ENCODE data around the gene SCAMP4.
A peak's percentile ranks its signal among the peaks of the same experiment; 100 is the strongest.

The SCAMP4 gene

DNA sequence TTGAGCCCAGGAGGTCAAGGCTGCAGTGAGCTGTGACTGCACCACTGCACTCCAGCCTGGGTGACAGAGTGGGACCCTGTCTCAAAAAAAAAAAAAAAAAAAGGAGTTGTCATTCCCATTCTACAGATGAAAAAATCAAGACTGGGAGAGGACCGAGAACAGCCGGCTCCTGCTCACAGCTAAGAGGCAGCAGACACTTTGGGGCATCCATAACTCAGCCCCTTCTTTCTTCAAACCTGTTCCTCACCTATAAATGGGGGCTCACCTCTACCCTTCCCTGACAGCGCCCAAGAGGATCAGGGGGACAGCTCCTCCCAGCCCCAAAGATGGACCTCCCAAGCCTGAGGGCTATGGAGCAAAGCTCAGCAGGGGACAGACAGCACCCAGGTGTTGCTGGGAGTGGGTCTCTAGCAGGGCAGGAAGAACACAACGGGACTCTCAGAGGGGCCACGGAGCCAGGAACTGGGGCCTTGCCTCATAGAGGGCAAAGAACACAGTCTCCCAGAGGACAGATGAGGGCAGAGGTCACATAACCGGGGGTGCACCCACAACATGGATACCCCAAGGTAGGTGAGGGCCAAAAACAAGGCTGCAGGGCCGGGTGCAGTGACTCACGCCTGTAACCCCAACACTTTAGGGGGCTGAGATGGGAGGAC, 38.4 kb upstream of the SCAMP4 start:
- TF ChIP-seq CTCF (conservative IDR thresholded peaks at IDR 0.05; ENCODE audit: control insufficient read depth, insufficient read depth, low read depth, low read length), result no peak
- H3K4me3 ChIP-seq (ENCODE audit: control insufficient read depth, low read depth, low read length), result no peak overlapping the region
- DNase-seq (ENCODE audit: low read depth), result no peak

GRCh38 chr19:1867349-1867724, 37.9 kb upstream of the SCAMP4 start:
- TF ChIP-seq CTCF (conservative IDR thresholded peaks at IDR 0.05; ENCODE audit: control insufficient read depth, insufficient read depth, low read depth, low read length), result no peak
- DNase-seq (ENCODE audit: low read depth), result no peak
- H3K4me3 ChIP-seq (ENCODE audit: control insufficient read depth, low read depth, low read length), result no peak overlapping the region

DNA sequence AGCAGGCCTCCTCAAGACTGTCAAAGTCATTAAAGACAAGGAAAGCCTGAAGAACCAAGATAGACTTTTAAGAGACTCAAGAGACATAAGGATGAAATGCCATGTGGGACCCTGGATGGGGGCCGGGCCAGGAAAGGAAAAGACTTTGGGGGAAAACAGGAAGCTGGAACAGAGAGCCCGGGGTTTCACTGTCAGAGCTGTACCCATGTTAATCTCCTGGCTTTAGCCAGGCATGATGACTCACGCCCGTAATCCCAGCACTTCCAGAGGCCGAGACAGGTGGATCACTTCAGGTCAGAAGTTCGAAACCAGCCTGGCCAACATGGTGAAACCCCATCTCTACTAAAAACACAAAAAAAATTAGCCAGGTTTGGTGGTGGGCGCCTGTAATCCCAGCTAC, 36.2 kb upstream of the SCAMP4 start:
- H3K4me3 ChIP-seq (ENCODE audit: control insufficient read depth, low read depth, low read length), result no peak overlapping the region
- no peak for TF ChIP-seq CTCF (conservative IDR thresholded peaks at IDR 0.05; ENCODE audit: control insufficient read depth, insufficient read depth, low read depth, low read length)
- DNase-seq (ENCODE audit: low read depth), result no peak

DNA sequence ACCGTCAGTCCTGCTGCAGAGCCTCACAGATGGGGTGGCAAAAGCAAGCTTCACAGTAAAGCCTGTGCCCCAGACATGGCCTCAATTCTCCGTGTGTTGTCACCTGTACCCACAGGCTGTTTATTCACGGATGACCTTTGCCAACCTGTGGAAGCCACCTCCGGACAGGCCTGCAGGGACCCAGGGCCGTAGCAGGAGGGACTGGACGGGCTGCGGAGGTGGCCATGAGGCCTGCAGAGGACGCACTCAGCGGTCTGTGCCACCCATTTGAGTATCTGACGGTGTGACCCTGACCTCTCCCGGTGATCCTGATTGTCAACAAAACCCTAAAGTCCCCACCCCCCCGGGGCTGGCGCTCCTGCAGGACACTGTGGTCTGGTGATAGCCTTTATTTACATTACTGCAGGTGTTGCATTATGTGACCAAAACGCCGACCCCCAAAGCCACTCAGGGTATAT, 34.0 kb upstream of the SCAMP4 start:
- no peak overlapping the region for H3K4me3 ChIP-seq (ENCODE audit: control insufficient read depth, low read depth, low read length)
- no peak for DNase-seq (ENCODE audit: low read depth)
- TF ChIP-seq CTCF (conservative IDR thresholded peaks at IDR 0.05; ENCODE audit: control insufficient read depth, insufficient read depth, low read depth, low read length), result no peak

DNA sequence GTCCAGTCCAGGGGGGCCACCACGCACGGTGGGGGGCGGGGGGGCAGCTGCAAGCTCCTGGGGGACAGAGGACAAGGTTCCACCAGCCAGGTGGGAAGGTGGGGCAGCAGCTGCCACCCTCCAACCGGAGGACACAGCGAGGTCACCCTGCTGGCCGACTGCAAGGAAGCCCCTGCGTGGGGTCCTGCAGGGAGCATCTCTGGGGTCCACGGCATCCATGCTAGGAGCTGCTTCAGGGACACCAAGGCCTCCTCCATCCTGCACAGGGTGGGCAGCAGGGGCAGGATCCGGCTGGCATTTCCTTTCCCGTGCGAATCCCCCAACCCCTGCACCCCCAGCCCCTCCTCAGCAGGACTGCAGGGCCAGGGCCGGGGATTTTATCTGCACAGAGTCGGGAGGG, 33.6 kb upstream of the SCAMP4 start:
- no peak overlapping the region for H3K4me3 ChIP-seq (ENCODE audit: control insufficient read depth, low read depth, low read length)
- DNase-seq (ENCODE audit: low read depth), result no peak
- no peak for TF ChIP-seq CTCF (conservative IDR thresholded peaks at IDR 0.05; ENCODE audit: control insufficient read depth, insufficient read depth, low read depth, low read length)

DNA sequence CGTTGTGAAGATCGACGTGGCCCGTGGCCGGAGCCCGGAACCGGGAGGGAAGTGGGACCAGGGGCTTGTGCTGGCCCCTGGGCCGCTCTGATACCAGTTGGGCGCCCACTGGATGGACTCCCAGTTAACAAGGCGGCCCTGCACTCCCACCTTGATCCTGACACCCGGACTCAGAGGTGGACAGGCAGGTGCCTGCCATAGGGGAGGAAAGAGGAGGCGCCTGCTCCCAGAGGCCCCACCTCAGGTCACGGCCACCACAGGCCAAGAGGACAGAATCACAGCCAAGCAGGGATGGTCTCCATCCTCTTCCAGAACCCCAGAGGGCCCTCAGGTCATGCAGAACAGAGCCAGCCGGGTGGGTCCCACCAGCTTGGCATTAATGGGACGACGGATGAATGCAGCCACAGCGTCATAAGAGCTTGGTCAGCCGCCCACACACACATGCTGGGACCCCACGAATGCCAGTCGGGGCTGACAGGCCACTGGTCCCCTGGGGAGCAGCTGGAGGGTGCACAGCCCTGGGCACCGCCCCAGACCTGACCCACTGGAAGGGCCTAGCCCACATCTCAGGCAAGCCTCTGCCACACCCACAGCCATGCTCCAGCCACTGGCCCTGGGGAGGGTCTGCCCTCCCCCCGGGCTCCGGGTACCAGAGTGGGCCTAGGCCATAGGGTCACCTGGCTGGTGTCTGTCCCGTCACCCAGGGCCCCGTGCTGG, 32.2 kb upstream of the SCAMP4 start:
- peak overlapping the region; percentile 10 for H3K4me3 ChIP-seq (ENCODE audit: control insufficient read depth, low read depth, low read length)
- DNase-seq (ENCODE audit: low read depth), result no peak
- TF ChIP-seq CTCF (conservative IDR thresholded peaks at IDR 0.05; ENCODE audit: control insufficient read depth, insufficient read depth, low read depth, low read length), result no peak
